Endothelial cell of umbilical vein (primary cell): ENCODE measurements around the gene OR7D2. TPM values are rescaled to one million over a fixed set of nuclear protein-coding genes. Genes with fewer than 3 reads are reported as not detected.
"Not testable (repeated sequence)": the region's sequence is repeated elsewhere in the genome, so short reads cannot be mapped to it uniquely, and the experiment has no call there.

Experiments used
- BruUV-seq: library from RNA; stranded (reverse); fragments of 400-500 nt; replicated peaks from 2 replicates; lab custom pipeline; 2021; lab: Mats Ljungman, UMichigan
- CTCF ChIA-PET: fragments of 300-600, 350-600 bp; sonication (Branson Sonifier 250); formaldehyde crosslinking; loops from one replicate; lab custom pipeline; 2021; ENCODE audit warnings: antibody characterized with exemption, inconsistent platforms; lab: Charles Lee
- POLR2A ChIA-PET: fragments of 300-600, 350-600 bp; sonication (Branson Sonifier 250); formaldehyde crosslinking; loops from one replicate; lab custom pipeline; 2021; ENCODE audit warnings: antibody characterized with exemption, inconsistent platforms; lab: Charles Lee
- DNase-seq: peaks from one replicate; pipeline ENCODE4 v3.0.0-alpha.2; 2011; ENCODE audit warnings: low read depth, low spot score
- FAIRE-seq: peaks from 2 replicates; lab custom pipeline; 2011; peaks lifted over from hg19 to GRCh38; lab: Jason Lieb, UNC
- H2AFZ ChIP-seq: 2 replicates; pipeline ENCODE4 v1.6.0; 2012; ENCODE audit warnings: low read depth, low read length, control low read depth, inconsistent platforms
- H3K27ac ChIP-seq: 2 replicates; pipeline ENCODE4 v1.5.1; 2011; ENCODE audit warnings: low read depth, mild to moderate bottlenecking, control low read depth, low read length, moderate library complexity; ENCODE audit not compliant: insufficient read depth
- H3K27me3 ChIP-seq, 2 experiments: 2 replicates each; pipeline versions ENCODE4 v1.6.0 to v1.6.1; 2011; ENCODE audit warnings: low read length in 2 of 2, mixed read lengths in 1 of 2; ENCODE audit not compliant: control insufficient read depth in 2 of 2, insufficient read depth in 2 of 2
- H3K36me3 ChIP-seq, 2 experiments: 2 replicates in 1 of 2; 3 replicates in 1 of 2; pipeline ENCODE4 v1.5.1; 2011; ENCODE audit warnings: low read length in 2 of 2, mild to moderate bottlenecking in 1 of 2, moderate library complexity in 1 of 2; ENCODE audit not compliant: control insufficient read depth in 2 of 2, insufficient read depth in 2 of 2; ENCODE audit errors: extremely low read depth in 1 of 2
- H3K4me1 ChIP-seq: 3 replicates; pipeline ENCODE4 v1.5.1; 2011; ENCODE audit warnings: mild to moderate bottlenecking, low read length; ENCODE audit not compliant: control insufficient read depth, insufficient read depth; ENCODE audit errors: extremely low read depth
- H3K4me2 ChIP-seq: 2 replicates; pipeline ENCODE4 v1.6.1; 2011; ENCODE audit warnings: low read length, control low read depth, mixed read lengths; ENCODE audit not compliant: insufficient read depth
- H3K4me3 ChIP-seq, 3 experiments: fragments of 200-600 bp in 1 of 3; sonication (generic), shearing (Covaris generic) in 1 of 3; replicated peaks in 1 of 3; 2 replicates each; pipeline ENCODE4 v1.5.1; 2011 to 2016; ENCODE audit warnings: control low read depth in 3 of 3, low read length in 3 of 3, mild to moderate bottlenecking in 2 of 3, inconsistent platforms in 1 of 3, low read depth in 1 of 3, moderate library complexity in 1 of 3; ENCODE audit not compliant: insufficient read depth in 1 of 3
- H3K79me2 ChIP-seq: 2 replicates; pipeline ENCODE4 v1.6.0; 2012; ENCODE audit warnings: low read length, inconsistent platforms; ENCODE audit not compliant: control insufficient read depth, insufficient read depth
- H3K9ac ChIP-seq: replicated peaks from 2 replicates; pipeline ENCODE3; 2011; ENCODE audit warnings: low read length, control low read depth; ENCODE audit not compliant: insufficient read depth; ENCODE audit errors: extremely low read depth
- H3K9me1 ChIP-seq: replicated peaks from 3 replicates; pipeline ENCODE4 v1.6.0; 2011; ENCODE audit warnings: mild to moderate bottlenecking, low read length; ENCODE audit not compliant: control insufficient read depth, insufficient read depth; ENCODE audit errors: extremely low read depth
- H3K9me3 ChIP-seq: replicated peaks from 2 replicates; pipeline ENCODE4 v1.5.1; 2012; ENCODE audit warnings: low read length, inconsistent platforms; ENCODE audit not compliant: control insufficient read depth, insufficient read depth
- H4K20me1 ChIP-seq: replicated peaks from 2 replicates; pipeline ENCODE3; 2011; ENCODE audit warnings: mild to moderate bottlenecking, low read length; ENCODE audit not compliant: control insufficient read depth, insufficient read depth; ENCODE audit errors: extremely low read depth
- EZH2 ChIP-seq: IDR thresholded peaks from 2 replicates; pipeline ENCODE4 v1.6.1; 2012; ENCODE audit warnings: borderline replicate concordance, low read depth, mild to moderate bottlenecking, moderate library complexity, low read length, inconsistent platforms; ENCODE audit not compliant: severe bottlenecking
- FOS ChIP-seq: IDR thresholded peaks from 2 replicates; pipeline ENCODE4 v1.6.1; 2011; ENCODE audit warnings: mild to moderate bottlenecking, low read length, moderate library complexity, borderline replicate concordance; ENCODE audit not compliant: insufficient read depth
- GATA2 ChIP-seq: IDR thresholded peaks from 2 replicates; pipeline ENCODE4 v1.7.0; 2011; ENCODE audit warnings: low read depth, mild to moderate bottlenecking, moderate library complexity, mixed read lengths, low read length; ENCODE audit not compliant: insufficient read length, insufficient read depth
- JUN ChIP-seq: IDR thresholded peaks from 2 replicates; pipeline ENCODE4 v1.6.1; 2011; ENCODE audit warnings: borderline replicate concordance, low read depth; ENCODE audit not compliant: insufficient read length, insufficient read depth
- MYC ChIP-seq: IDR thresholded peaks from one replicate; pipeline ENCODE4 v1.6.1; 2011; ENCODE audit warnings: mild to moderate bottlenecking, low read depth, low read length
- POLR2A ChIP-seq: IDR thresholded peaks from 2 replicates; pipeline ENCODE4 v1.6.1; 2012; ENCODE audit warnings: low read depth, mild to moderate bottlenecking, control low read depth, low read length
- POLR2AphosphoS5 ChIP-seq: IDR thresholded peaks from 2 replicates; pipeline ENCODE4 v1.6.1; 2012; ENCODE audit warnings: low read depth, mild to moderate bottlenecking, control low read depth, low read length, moderate library complexity; ENCODE audit not compliant: insufficient read depth
- dilution Hi-C: fragments of 300-500 bp; cut with MboI; formaldehyde crosslinking; loops from one replicate; pipeline ENCODE4 v1.15.0; 2019; ENCODE audit warnings: low sequenced_read_pairs; ENCODE audit not compliant: extremely low pct_ligation_motif_present
- intact Hi-C: fragments of 100-400 bp; cut with micrococcal nuclease; formaldehyde crosslinking; loops from one replicate; pipeline ENCODE4 v1.10.0; 2022
- polyA plus RNA-seq, 4 experiments: library from polyadenylated mRNA; depleted of rRNA in 3 of 4; stranded (reverse) in 3 of 4; unstranded in 1 of 4; fragments of >200 nt; gene quantifications; 2 replicates each; pipeline versions ENCODE4 v1.2.1 to v1.2.3, GENCODE V29; 2011 to 2012; ENCODE audit warnings: missing spikeins in 1 of 4
- total RNA-seq: library from RNA; stranded (reverse); gene quantifications from 2 replicates; pipeline ENCODE4 v1.2.3, GENCODE V29; 2021
- TF ChIP-seq, protein P1 (sequence below): IDR thresholded peaks from 2 replicates; pipeline ENCODE4 v1.6.1; 2011; ENCODE audit not compliant: insufficient read depth, insufficient read length
- TF ChIP-seq, protein P2 (sequence below), 2 donors: IDR thresholded peaks; 1 replicate in 1 of 2; 2 replicates in 1 of 2; pipeline ENCODE4 v1.5.1; 2011; ENCODE audit warnings: low read length in 2 of 2, mild to moderate bottlenecking in 2 of 2, moderate library complexity in 2 of 2, control low read depth in 1 of 2, inconsistent platforms in 1 of 2, low read depth in 1 of 2; ENCODE audit not compliant: insufficient read depth in 1 of 2; ENCODE audit errors: extremely low read depth in 1 of 2

The OR7D2 gene
- total and polyA plus RNA-seq, 2 donors (not counting 3 experiments of a cell fraction or from before 2014, with no cell fraction given): not detected

DNA sequence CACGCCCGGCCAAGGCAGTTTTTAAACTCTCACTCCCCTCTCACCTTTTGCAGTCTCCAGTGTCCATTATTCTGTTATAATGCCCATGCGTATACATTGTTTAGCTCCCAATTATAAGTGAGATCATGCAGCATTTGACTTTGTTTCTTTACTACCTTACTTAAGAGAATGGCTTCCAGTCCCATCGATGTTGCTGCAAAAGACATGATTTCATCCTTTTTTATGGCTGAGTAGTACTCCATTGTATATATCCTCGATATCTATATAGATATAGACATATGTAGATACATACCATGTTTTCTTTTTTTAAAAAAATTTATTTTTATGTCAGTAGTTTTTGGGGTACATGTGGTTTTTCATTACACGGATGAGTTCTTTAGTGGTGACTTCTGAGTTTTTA is 8.4 kb downstream of the OR7D2 start:
- no peaks in the 10 kb centered on the region for H3K9me3 ChIP-seq
- no peak overlapping the region for H3K4me2 ChIP-seq
- DNase-seq: no peak
- no TSS peak for BruUV-seq
- H2AFZ ChIP-seq: no peak overlapping the region
- no peak overlapping the region for H3K9ac ChIP-seq
- intact Hi-C loops: no loop called here
- TF ChIP-seq, protein P1, sequence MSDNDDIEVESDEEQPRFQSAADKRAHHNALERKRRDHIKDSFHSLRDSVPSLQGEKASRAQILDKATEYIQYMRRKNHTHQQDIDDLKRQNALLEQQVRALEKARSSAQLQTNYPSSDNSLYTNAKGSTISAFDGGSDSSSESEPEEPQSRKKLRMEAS: no peak
- no peaks in the 10 kb centered on the region for H3K9me1 ChIP-seq
- H3K4me1 ChIP-seq: no peaks in the 10 kb centered on the region
- no peak for FAIRE-seq
- H3K27me3 ChIP-seq: no peaks in the 10 kb centered on the region
- CTCF ChIA-PET: no interaction called here
- POLR2A ChIA-PET: no interaction called here
- H4K20me1 ChIP-seq: no peaks in the 10 kb centered on the region
- no peaks in the 10 kb centered on the region for H3K79me2 ChIP-seq
- H3K27ac ChIP-seq: no peak overlapping the region
- H3K4me3 ChIP-seq: no peak overlapping the region
- dilution Hi-C loops: no loop called here
- H3K36me3 ChIP-seq: no peaks in the 10 kb centered on the region

DNA sequence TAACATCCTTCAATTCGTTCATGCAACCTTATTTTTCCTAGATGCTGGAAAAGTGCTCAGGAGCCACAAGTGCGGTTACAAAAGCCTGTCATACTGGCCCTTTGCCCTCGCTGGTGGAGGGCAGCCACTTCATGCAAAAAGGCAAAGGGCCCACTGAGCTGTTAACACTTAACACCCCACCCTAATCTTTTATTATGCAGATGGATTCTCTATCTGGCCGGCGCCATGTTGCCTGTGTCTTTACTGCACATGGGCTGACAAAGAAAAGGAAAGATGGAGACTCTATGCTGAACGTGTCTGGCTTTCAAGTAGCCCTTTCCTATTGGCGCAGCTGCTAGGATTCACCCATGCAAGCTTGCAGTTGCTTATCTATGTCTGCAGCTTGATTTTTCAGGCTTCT is 10.8 kb downstream of the OR7D2 start:
- Histone ChIP-seq H3K9me3 (no peaks in the 10 kb centered on the region), H2AFZ (no peak overlapping the region), H3K27me3 (no peaks in the 10 kb centered on the region), H3K4me3 (no peak overlapping the region), H3K4me1 (no peaks in the 10 kb centered on the region), H3K27ac (no peak overlapping the region), H3K36me3 (no peaks in the 10 kb centered on the region), H3K4me2 (no peak overlapping the region), H3K79me2 (no peaks in the 10 kb centered on the region), H3K9me1 (no peaks in the 10 kb centered on the region), H4K20me1 (no peaks in the 10 kb centered on the region), H3K9ac (no peak overlapping the region)
- dilution Hi-C loops: no loop called here
- no TSS peak for BruUV-seq
- no peak for DNase-seq
- intact Hi-C loops: no loop called here
- TF ChIP-seq JUN (no peak), GATA2 (no peak), EZH2 (no peak), POLR2AphosphoS5 (no peak), POLR2A (no peak), MYC (no peak), FOS (no peak)
- TF ChIP-seq, protein P2, sequence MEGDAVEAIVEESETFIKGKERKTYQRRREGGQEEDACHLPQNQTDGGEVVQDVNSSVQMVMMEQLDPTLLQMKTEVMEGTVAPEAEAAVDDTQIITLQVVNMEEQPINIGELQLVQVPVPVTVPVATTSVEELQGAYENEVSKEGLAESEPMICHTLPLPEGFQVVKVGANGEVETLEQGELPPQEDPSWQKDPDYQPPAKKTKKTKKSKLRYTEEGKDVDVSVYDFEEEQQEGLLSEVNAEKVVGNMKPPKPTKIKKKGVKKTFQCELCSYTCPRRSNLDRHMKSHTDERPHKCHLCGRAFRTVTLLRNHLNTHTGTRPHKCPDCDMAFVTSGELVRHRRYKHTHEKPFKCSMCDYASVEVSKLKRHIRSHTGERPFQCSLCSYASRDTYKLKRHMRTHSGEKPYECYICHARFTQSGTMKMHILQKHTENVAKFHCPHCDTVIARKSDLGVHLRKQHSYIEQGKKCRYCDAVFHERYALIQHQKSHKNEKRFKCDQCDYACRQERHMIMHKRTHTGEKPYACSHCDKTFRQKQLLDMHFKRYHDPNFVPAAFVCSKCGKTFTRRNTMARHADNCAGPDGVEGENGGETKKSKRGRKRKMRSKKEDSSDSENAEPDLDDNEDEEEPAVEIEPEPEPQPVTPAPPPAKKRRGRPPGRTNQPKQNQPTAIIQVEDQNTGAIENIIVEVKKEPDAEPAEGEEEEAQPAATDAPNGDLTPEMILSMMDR (IDR thresholded peaks at IDR 0.05; ENCODE audit: extremely low read depth in 1 of 2, insufficient read depth in 1 of 2, low read depth in 1 of 2, low read length in 2 of 2): no peak
- TF ChIP-seq, protein P1: no peak
- POLR2A ChIA-PET: no interaction called here
- CTCF ChIA-PET: interaction anchor here (1.4 to 2.4 kb wide), 2 partner anchors 8 to 16 kb away, joined by 3 to 12 read pairs; no protein-coding TSS in a partner anchor
- FAIRE-seq: no peak

DNA sequence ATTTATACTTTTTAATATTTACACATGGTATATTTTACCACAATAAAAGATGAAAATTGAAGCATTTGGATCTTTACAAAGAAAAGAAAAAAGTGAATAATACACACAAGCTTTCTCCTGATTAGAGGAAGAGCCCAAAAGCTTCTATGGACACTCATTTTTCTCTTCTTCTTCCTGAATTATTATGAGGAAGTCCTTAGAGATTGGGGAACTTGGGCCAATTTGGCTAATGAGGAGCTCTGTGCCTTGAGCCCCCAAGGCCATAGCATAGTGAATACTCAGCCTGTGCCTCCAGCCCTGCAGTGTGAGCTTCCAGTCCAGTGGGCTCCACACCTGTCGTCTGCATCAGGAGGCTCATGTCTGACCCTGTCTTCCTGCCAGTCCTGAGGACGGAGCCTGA is 19.3 kb downstream of the OR7D2 start:
- H3K4me2 ChIP-seq, FAIRE-seq, DNase-seq, H3K4me1 ChIP-seq, H3K9me1 ChIP-seq, POLR2A ChIA-PET, BruUV-seq, H3K36me3 ChIP-seq, H3K27ac ChIP-seq, dilution Hi-C loops, H4K20me1 ChIP-seq, H3K4me3 ChIP-seq, H3K9me3 ChIP-seq, H2AFZ ChIP-seq, H3K27me3 ChIP-seq, H3K9ac ChIP-seq, H3K79me2 ChIP-seq, intact Hi-C loops: not testable (repeated sequence)
- CTCF ChIA-PET: interaction anchor here (1.3 kb wide), 2 partner anchors 9 to 10 kb away, joined by 3 read pairs; no protein-coding TSS in a partner anchor
